Mesenchymal stem cell (in vitro differentiated cells and primary cell): ENCODE results near the gene SBSN.

Experiments
- DNase-seq: peaks from one replicate; pipeline ENCODE4 v3.0.0-alpha.2; 2013
- H2AFZ ChIP-seq: one replicate; pipeline ENCODE4 v1.6.1; 2013; ENCODE audit warnings: low read depth, mild to moderate bottlenecking, control low read depth, inconsistent platforms, low read length, moderate library complexity
- H2AK5ac ChIP-seq: 2 replicates; pipeline ENCODE4 v1.6.1; 2013; ENCODE audit warnings: low read length, moderate library complexity, mild to moderate bottlenecking, inconsistent platforms; ENCODE audit not compliant: severe bottlenecking
- H2BK120ac ChIP-seq: one replicate; pipeline ENCODE4 v1.6.1; 2013; ENCODE audit warnings: low read depth, mild to moderate bottlenecking, inconsistent platforms, low read length, moderate library complexity
- H2BK12ac ChIP-seq, 2 experiments: one replicate each; pipeline ENCODE4 v1.6.1; 2013; ENCODE audit warnings: inconsistent platforms in 2 of 2, low read length in 2 of 2, mild to moderate bottlenecking in 2 of 2, moderate library complexity in 2 of 2, control low read depth in 1 of 2
- H2BK15ac ChIP-seq: one replicate; pipeline ENCODE4 v1.6.1; 2013; ENCODE audit warnings: mild to moderate bottlenecking, low read depth, inconsistent platforms; ENCODE audit not compliant: poor library complexity, severe bottlenecking
- H2BK5ac ChIP-seq: 2 replicates; pipeline ENCODE4 v1.6.1; 2013; ENCODE audit warnings: low read depth, mild to moderate bottlenecking, low read length, control low read depth, inconsistent platforms; ENCODE audit not compliant: poor library complexity, severe bottlenecking
- H3K14ac ChIP-seq, 2 experiments: one replicate each; pipeline ENCODE4 v1.6.1; 2013; ENCODE audit warnings: inconsistent platforms in 2 of 2, low read length in 2 of 2, control low read depth in 1 of 2, mild to moderate bottlenecking in 1 of 2, moderate library complexity in 1 of 2
- H3K18ac ChIP-seq, 2 experiments: one replicate each; pipeline ENCODE4 v1.6.1; 2013; ENCODE audit warnings: inconsistent platforms in 2 of 2, low read length in 2 of 2, control low read depth in 1 of 2, low read depth in 1 of 2, mild to moderate bottlenecking in 1 of 2
- H3K23ac ChIP-seq, 2 experiments: one replicate each; pipeline ENCODE4 v1.6.1; 2013; ENCODE audit warnings: inconsistent platforms in 2 of 2, low read length in 2 of 2, mild to moderate bottlenecking in 2 of 2, moderate library complexity in 2 of 2, control low read depth in 1 of 2
- H3K27ac ChIP-seq: 2 replicates; pipeline ENCODE4 v1.5.1; 2013; ENCODE audit warnings: mild to moderate bottlenecking, moderate library complexity, low read length, control low read depth, inconsistent platforms; ENCODE audit not compliant: poor library complexity, severe bottlenecking
- H3K27me3 ChIP-seq, 2 experiments: 2 replicates each; pipeline versions ENCODE4 v1.6.1 to v1.7.0; 2013; ENCODE audit warnings: low read length in 2 of 2, mild to moderate bottlenecking in 2 of 2, moderate library complexity in 2 of 2, control low read depth in 1 of 2, inconsistent platforms in 1 of 2; ENCODE audit not compliant: control insufficient read depth in 1 of 2, insufficient read depth in 1 of 2
- H3K36me3 ChIP-seq, 2 experiments: 2 replicates each; pipeline versions ENCODE4 v1.6.1 to v1.7.0; 2013; ENCODE audit warnings: low read length in 2 of 2, control low read depth in 1 of 2, inconsistent platforms in 1 of 2, low read depth in 1 of 2, mild to moderate bottlenecking in 1 of 2; ENCODE audit not compliant: insufficient read depth in 2 of 2, control insufficient read depth in 1 of 2
- H3K4ac ChIP-seq, 2 experiments: one replicate each; pipeline ENCODE4 v1.6.1; 2013; ENCODE audit warnings: inconsistent platforms in 2 of 2, low read length in 2 of 2, mild to moderate bottlenecking in 2 of 2, moderate library complexity in 2 of 2, control low read depth in 1 of 2, low read depth in 1 of 2
- H3K4me1 ChIP-seq: 2 replicates; pipeline ENCODE4 v1.6.1; 2013; ENCODE audit warnings: low read depth, low read length, control low read depth; ENCODE audit not compliant: control insufficient read depth, insufficient read depth
- H3K4me2 ChIP-seq: 2 replicates; pipeline ENCODE4 v1.6.1; 2013; ENCODE audit warnings: low read length, mild to moderate bottlenecking, inconsistent platforms; ENCODE audit not compliant: poor library complexity, severe bottlenecking
- H3K4me3 ChIP-seq, 2 experiments: 2 replicates each; pipeline versions ENCODE4 v1.5.1 to v1.7.0; 2013; ENCODE audit warnings: low read length in 2 of 2, mild to moderate bottlenecking in 2 of 2, control low read depth in 1 of 2, low read depth in 1 of 2; ENCODE audit not compliant: insufficient read depth in 1 of 2
- H3K79me1 ChIP-seq: replicated peaks from 2 replicates; pipeline ENCODE4 v1.6.1; 2013; ENCODE audit warnings: mild to moderate bottlenecking, control low read depth, low read length, inconsistent platforms; ENCODE audit not compliant: poor library complexity, severe bottlenecking
- H3K9ac ChIP-seq: 2 replicates; pipeline ENCODE4 v1.7.0; 2013; ENCODE audit warnings: mild to moderate bottlenecking, low read length, moderate library complexity
- H3K9me3 ChIP-seq: 2 replicates; pipeline ENCODE4 v1.7.0; 2013; ENCODE audit warnings: mild to moderate bottlenecking, low read length; ENCODE audit not compliant: control insufficient read depth
- H4K8ac ChIP-seq: one replicate; pipeline ENCODE4 v1.6.1; 2013; ENCODE audit warnings: inconsistent platforms, mild to moderate bottlenecking, low read length, moderate library complexity
- H4K91ac ChIP-seq: one replicate; pipeline ENCODE4 v1.6.1; 2013; ENCODE audit warnings: mild to moderate bottlenecking, low read length, inconsistent platforms
- WGBS: methylation state at CpG from one replicate; pipeline ENCODE4 v1.1.7; 2013; ENCODE audit warnings: mixed read lengths; 5-methylcytosine and 5-hydroxymethylcytosine counted together

The SBSN gene

DNA sequence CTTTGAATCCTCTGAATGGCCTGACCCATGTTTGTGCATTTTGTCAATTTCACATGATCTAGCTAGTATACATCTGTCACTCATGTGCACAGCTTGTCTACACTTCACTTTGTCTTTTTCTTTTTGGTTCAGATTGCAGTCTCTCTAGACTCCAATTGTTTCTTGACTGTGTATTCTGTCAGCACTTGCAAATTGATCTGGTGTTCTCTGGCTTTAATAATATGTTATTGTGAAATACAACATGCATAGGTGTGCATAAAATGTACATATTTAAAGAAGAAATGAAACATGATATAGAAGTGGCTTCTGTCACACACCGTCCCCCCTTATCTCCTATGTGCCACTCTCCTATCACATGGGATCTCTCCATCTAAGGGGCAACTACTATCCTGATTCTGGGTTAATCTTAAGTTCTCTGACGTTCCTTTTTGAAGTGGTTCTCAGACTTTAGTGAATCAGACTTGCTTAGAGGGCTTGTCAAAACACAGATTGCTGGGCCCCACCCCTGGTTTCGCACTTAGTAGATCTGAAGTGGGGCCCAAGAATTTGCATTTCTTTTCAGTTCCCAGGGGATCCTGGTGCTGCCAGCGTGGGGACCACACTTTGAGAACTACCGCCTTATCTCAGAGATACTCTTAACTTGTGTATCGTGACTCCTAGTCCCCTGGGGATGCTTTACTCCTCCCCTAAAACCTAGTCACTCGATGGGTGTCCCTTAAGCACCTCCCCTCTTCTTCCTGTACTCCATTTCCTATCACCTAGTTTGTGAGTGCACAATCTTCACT, 43.7 kb downstream of the SBSN start:
- Histone ChIP-seq H3K27me3 (peaks cover 4 to 52% of the 10 kb centered on the region in 2 experiments), H3K36me3 (no peaks in the 10 kb centered on the region), H2BK5ac (no peak overlapping the region), H3K79me1 (no peaks in the 10 kb centered on the region), H3K4me2 (no peak overlapping the region), H3K9me3 (no peaks in the 10 kb centered on the region), H2AFZ (no peak overlapping the region), H3K23ac (no peak overlapping the region), H2AK5ac (no peak overlapping the region), H4K91ac (no peak overlapping the region), H3K9ac (no peak overlapping the region), H3K4me1 (no peaks in the 10 kb centered on the region), H3K18ac (no peak overlapping the region), H3K4ac (no peak overlapping the region), H4K8ac (no peak overlapping the region), H3K27ac (no peak overlapping the region), H2BK120ac (no peak overlapping the region), H2BK12ac (no peak overlapping the region), H3K14ac (no peak overlapping the region), H3K4me3 (no peak overlapping the region), H2BK15ac (no peak overlapping the region)
- DNase-seq, result no peak
- WGBS, result 44% methylated on average over 6 of the region's 7 CpGs

- Histone ChIP-seq H3K27me3 (peaks cover 4 to 44% of the 10 kb centered on the region in 2 experiments), H2AK5ac (no peak overlapping the region), H4K8ac (no peak overlapping the region), H3K79me1 (no peaks in the 10 kb centered on the region), H3K27ac (no peak overlapping the region), H3K9me3 (no peaks in the 10 kb centered on the region), H2AFZ (no peak overlapping the region), H2BK15ac (no peak overlapping the region), H3K18ac (no peak overlapping the region), H4K91ac (no peak overlapping the region), H3K4me2 (no peak overlapping the region), H3K36me3 (no peaks in the 10 kb centered on the region), H3K4me1 (no peaks in the 10 kb centered on the region), H3K4me3 (no peak overlapping the region), H2BK5ac (no peak overlapping the region), H2BK12ac (no peak overlapping the region), H3K23ac (no peak overlapping the region), H3K9ac (no peak overlapping the region), H3K4ac (no peak overlapping the region), H2BK120ac (no peak overlapping the region), H3K14ac (no peak overlapping the region)
- 75% methylated on average over 4 of the region's 5 CpGs for WGBS
- no peak for DNase-seq
Measured at GRCh38 chr19:35483089-35483488, 45.0 kb downstream of the SBSN start.

DNA sequence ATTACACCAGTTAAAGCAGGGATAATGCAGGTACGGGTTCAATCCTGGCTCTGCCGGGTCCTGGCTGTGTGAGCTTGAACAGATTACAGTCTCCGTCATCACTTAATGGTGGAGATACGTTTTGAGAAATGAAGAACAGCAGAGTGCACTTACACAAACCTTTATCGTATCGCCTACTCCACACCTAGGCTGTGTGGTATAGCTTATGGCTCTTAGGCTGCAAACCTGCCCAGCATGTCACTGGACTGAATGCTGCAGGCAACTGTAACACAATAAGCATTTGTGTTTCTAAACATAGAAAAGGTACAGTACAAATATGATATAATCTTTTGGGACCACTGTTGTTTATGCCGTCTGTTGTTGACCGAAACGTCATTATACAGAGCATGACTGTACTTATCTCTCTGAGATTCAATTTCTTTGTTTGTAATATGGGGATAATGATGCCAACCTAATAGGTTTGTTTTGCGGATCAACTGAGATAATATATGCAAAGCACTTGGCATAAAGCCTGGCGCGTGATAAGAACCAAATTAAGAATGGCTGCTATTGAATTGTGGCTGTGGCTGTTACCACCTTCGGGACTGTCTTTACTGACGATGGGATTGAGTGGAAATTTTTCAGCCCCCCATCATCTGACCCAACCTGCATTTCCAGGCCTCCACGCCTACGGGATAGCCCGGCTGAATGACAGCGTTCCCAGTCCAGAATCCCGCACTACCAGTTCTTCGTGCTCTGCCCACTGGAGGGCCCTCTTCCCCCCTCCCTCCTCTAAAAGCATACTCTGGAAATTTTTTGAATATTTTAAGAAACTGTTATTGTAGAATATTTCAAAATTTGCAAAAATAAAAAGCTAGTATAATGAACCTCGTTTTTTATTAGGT, 49.1 kb downstream of the SBSN start:
- Histone ChIP-seq H3K4me3 (no peak overlapping the region), H2BK15ac (no peak overlapping the region), H3K23ac (no peak overlapping the region), H2BK5ac (no peak overlapping the region), H2AFZ (no peak overlapping the region), H3K36me3 (no peaks in the 10 kb centered on the region), H3K18ac (no peak overlapping the region), H3K9ac (no peak overlapping the region), H3K79me1 (no peaks in the 10 kb centered on the region), H3K4ac (no peak overlapping the region), H2AK5ac (no peak overlapping the region), H3K9me3 (no peaks in the 10 kb centered on the region), H2BK120ac (no peak overlapping the region), H3K27me3 (peaks cover 0 to 29% of the 10 kb centered on the region in 2 experiments), H4K8ac (no peak overlapping the region), H2BK12ac (no peak overlapping the region), H3K27ac (no peak overlapping the region), H4K91ac (no peak overlapping the region), H3K4me2 (no peak overlapping the region), H3K4me1 (no peaks in the 10 kb centered on the region), H3K14ac (no peak overlapping the region)
- DNase-seq, result no peak
- WGBS, result 93% methylated on average over 20 of the region's 21 CpGs

GRCh38 chr19:35476149-35476548, 52.0 kb downstream of the SBSN start:
- 38% methylated on average over 4 of the region's 4 CpGs for WGBS
- Histone ChIP-seq H3K36me3 (no peaks in the 10 kb centered on the region), H2BK120ac (no peak overlapping the region)

More at GRCh38 chr19:35476149-35476548, 52.0 kb downstream of the SBSN start:
- no peak overlapping the region for H3K4me3 ChIP-seq
- no peak overlapping the region for H3K23ac ChIP-seq
- H3K18ac ChIP-seq, result no peak overlapping the region
- H4K8ac ChIP-seq, result no peak overlapping the region
- no peak for DNase-seq
- H3K4ac ChIP-seq, result no peak overlapping the region
- no peak overlapping the region for H3K14ac ChIP-seq
- peaks cover 0 to 30% of the 10 kb centered on the region in 2 experiments for H3K27me3 ChIP-seq
- no peaks in the 10 kb centered on the region for H3K79me1 ChIP-seq
- no peak overlapping the region for H2AFZ ChIP-seq
- no peak overlapping the region for H2BK5ac ChIP-seq
- no peak overlapping the region for H2BK12ac ChIP-seq
- no peaks in the 10 kb centered on the region for H3K4me1 ChIP-seq
- no peak overlapping the region for H2AK5ac ChIP-seq
- no peak overlapping the region for H3K27ac ChIP-seq
- H4K91ac ChIP-seq, result no peak overlapping the region
- H3K4me2 ChIP-seq, result no peak overlapping the region
- H3K9ac ChIP-seq, result no peak overlapping the region
- peak overlapping the region; percentile 67 for H2BK15ac ChIP-seq
- H3K9me3 ChIP-seq, result no peaks in the 10 kb centered on the region
